IPS DF 19.7 (cell line): ENCODE data around the gene BDKRB2.

ENCODE experiments used
- DNase-seq: peaks from one replicate; pipeline ENCODE4 v3.0.0-alpha.2; 2013; ENCODE audit warnings: low read depth, low spot score

The BDKRB2 gene

GRCh38 chr14:96252323-96252998 lies 47.8 kb downstream of the BDKRB2 start:
- DNase-seq = no peak

GRCh38 chr14:96252999-96253539 lies 48.4 kb downstream of the BDKRB2 start:
- DNase-seq = no peak

GRCh38 chr14:96254687-96255086 lies 50.0 kb downstream of the BDKRB2 start:
- no peak for DNase-seq

- no peak for DNase-seq
Measured at GRCh38 chr14:96255501-96256366, 51.1 kb downstream of the BDKRB2 start, which contains the start of gene BDKRB1. BDKRB1 (plus strand) TSS chr14:96256210; CDS start chr14:96263683, 7,473 bp downstream.

- no peak for DNase-seq
Measured at GRCh38 chr14:96256407-96256806, 51.8 kb downstream of the BDKRB2 start.

- DNase-seq = no peak
Measured at GRCh38 chr14:96257056-96257455, 52.4 kb downstream of the BDKRB2 start.

- no peak for DNase-seq
Measured at GRCh38 chr14:96257900-96258299, 53.3 kb downstream of the BDKRB2 start.

GRCh38 chr14:96260341-96260821 lies 55.7 kb downstream of the BDKRB2 start:
- DNase-seq = no peak

- DNase-seq = no peak
Measured at GRCh38 chr14:96261053-96261452, 56.4 kb downstream of the BDKRB2 start.

- DNase-seq = no peak
Measured at GRCh38 chr14:96261772-96262655, 57.4 kb downstream of the BDKRB2 start.

GRCh38 chr14:96263347-96264199 lies 58.9 kb downstream of the BDKRB2 start:
- no peak for DNase-seq

GRCh38 chr14:96264200-96264553 lies 59.5 kb downstream of the BDKRB2 start:
- DNase-seq = no peak

- DNase-seq = no peak
Measured at GRCh38 chr14:96264853-96265252, 60.2 kb downstream of the BDKRB2 start.

GRCh38 chr14:96265383-96266095 lies 60.9 kb downstream of the BDKRB2 start:
- DNase-seq = no peak

- DNase-seq = no peak
Measured at GRCh38 chr14:96267336-96267735, 62.7 kb downstream of the BDKRB2 start.

- no peak for DNase-seq
Measured at GRCh38 chr14:96267916-96268315, 63.3 kb downstream of the BDKRB2 start.

- DNase-seq = no peak
Measured at GRCh38 chr14:96268431-96269358, 64.1 kb downstream of the BDKRB2 start.

GRCh38 chr14:96269359-96269710 lies 64.7 kb downstream of the BDKRB2 start:
- DNase-seq = no peak
